Measurements from ENCODE around the gene CDC25C. TPM values are rescaled to one million over a fixed set of nuclear protein-coding genes. Genes with fewer than 3 reads are reported as not detected.
A peak's percentile ranks its signal among the peaks of the same experiment; 100 is the strongest.

Gene CDC25C
- total and polyA plus RNA-seq, 2 of the 4 experiments (the other 2 are of a cell fraction) = 7.3 to 8.2 TPM

- Histone ChIP-seq H3K27ac (ENCODE audit: insufficient read depth, low read length) (no peak overlapping the region), H3K56ac (ENCODE audit: extremely low read depth, insufficient read depth, low read length) (no peak overlapping the region), H3K9me3 (ENCODE audit: control insufficient read depth, insufficient read depth, low read length) (peaks cover 4% of the 10 kb centered on the region), H2BK5ac (ENCODE audit: low read depth, low read length, poor library complexity, severe bottlenecking) (peak overlapping the region; percentile 61), H4K8ac (ENCODE audit: low read depth in 2 of 2, low read length in 2 of 2) (no peak overlapping the region), H2AK9ac (replicated peaks; ENCODE audit: low read depth, low read length, poor library complexity) (no peak overlapping the region), H2AFZ (replicated peaks; ENCODE audit: low read length, poor library complexity) (no peak overlapping the region), H3K23ac (ENCODE audit: low read depth, low read length) (peak overlapping the region; percentile 20; the same call in 1 of the 2 replicates), H3K4me1 (ENCODE audit: control insufficient read depth, insufficient read depth, low read length) (peaks cover 2% of the 10 kb centered on the region; the same call in 1 of the 2 replicates), H4K5ac (ENCODE audit: low read depth, low read length) (no peak overlapping the region), H3K79me1 (ENCODE audit: low read depth in 1 of 2, low read length in 2 of 2) (peaks cover 6 to 34% of the 10 kb centered on the region in 2 experiments; a peak in 3 of 4 replicates), H3K4ac (ENCODE audit: low read depth, low read length) (no peak overlapping the region), H4K20me1 (ENCODE audit: insufficient read depth, low read length) (peaks cover 18% of the 10 kb centered on the region), H3K4me3 (ENCODE audit: insufficient read depth, low read depth, low read length) (no peak overlapping the region), H3K27me3 (ENCODE audit: control insufficient read depth, insufficient read depth, low read length) (no peaks in the 10 kb centered on the region), H4K91ac (ENCODE audit: insufficient read depth, low read depth, low read length) (no peak overlapping the region), H3K18ac (ENCODE audit: low read depth, low read length) (no peak overlapping the region), H3K14ac (replicated peaks; ENCODE audit: low read depth, low read length) (no peak overlapping the region), H2BK20ac (ENCODE audit: low read depth, low read length) (no peak overlapping the region), H3K9ac (ENCODE audit: low read depth, low read length) (no peak overlapping the region), H3K36me3 (ENCODE audit: control insufficient read depth, insufficient read depth, low read length) (peaks cover 38% of the 10 kb centered on the region), H2BK120ac (ENCODE audit: low read depth, low read length) (no peak overlapping the region), H2AK5ac (ENCODE audit: low read depth, low read length) (no peak overlapping the region), H3K9me1 (ENCODE audit: insufficient read depth, low read length) (peaks cover 8% of the 10 kb centered on the region; the same call in 1 of the 2 replicates), H3K4me2 (ENCODE audit: low read depth, low read length) (no peak overlapping the region; the same call in 1 of the 2 replicates), H2BK15ac (ENCODE audit: low read depth, low read length) (no peak overlapping the region)
- CTCF ChIA-PET = no interaction called here
- POLR2A ChIA-PET (ENCODE audit: unreplicated experiment) = interaction anchor here (0.5 to 1.6 kb wide), 2 partner anchors 10 to 532 kb away, joined by 7 to 16 read pairs; no protein-coding TSS in a partner anchor
- ATAC-seq (ENCODE audit: low read depth) = no peak
- in situ Hi-C loops (cut with MboI; ENCODE audit: low sequenced_read_pairs) = no loop called here
- BruUV-seq (replicated peaks) = no TSS peak
- no CpG with 5 or more reads among the region's 1 CpG for WGBS, 2 experiments (ENCODE audit: extremely low coverage in 2 of 2, insufficient read length in 1 of 2)
- intact Hi-C loops (cut with micrococcal nuclease) = no loop called here
- peak; percentile 40 for DNase-seq
- dilution Hi-C loops (cut with HindIII; ENCODE audit: low sequenced_read_pairs, unreplicated experiment) = no loop called here
- TF ChIP-seq RCOR1 (IDR thresholded peaks at IDR 0.05; ENCODE audit: insufficient replicate concordance, low read length) (no peak), FOS (IDR thresholded peaks at IDR 0.05; ENCODE audit: low read depth, low read length) (no peak), RAD21 (IDR thresholded peaks at IDR 0.05; ENCODE audit: low read length) (no peak), NFE2L2 (IDR thresholded peaks at IDR 0.05; ENCODE audit: low read depth, low read length) (no peak), POLR2A (IDR thresholded peaks at IDR 0.05; ENCODE audit: low read depth, low read length) (no peak), BHLHE40 (IDR thresholded peaks at IDR 0.05; ENCODE audit: low read depth, low read length) (no peak), RFX5 (IDR thresholded peaks at IDR 0.05; ENCODE audit: low read depth, low read length) (no peak), MAFK (IDR thresholded peaks at IDR 0.05; ENCODE audit: low read depth, low read length) (no peak), CHD1 (IDR thresholded peaks at IDR 0.05; ENCODE audit: low read depth, low read length) (no peak), MXI1 (IDR thresholded peaks at IDR 0.05; ENCODE audit: borderline replicate concordance, low read depth, low read length) (no peak), MAZ (IDR thresholded peaks at IDR 0.05; ENCODE audit: borderline replicate concordance, low read depth, low read length) (no peak)
- TF ChIP-seq, protein P1, sequence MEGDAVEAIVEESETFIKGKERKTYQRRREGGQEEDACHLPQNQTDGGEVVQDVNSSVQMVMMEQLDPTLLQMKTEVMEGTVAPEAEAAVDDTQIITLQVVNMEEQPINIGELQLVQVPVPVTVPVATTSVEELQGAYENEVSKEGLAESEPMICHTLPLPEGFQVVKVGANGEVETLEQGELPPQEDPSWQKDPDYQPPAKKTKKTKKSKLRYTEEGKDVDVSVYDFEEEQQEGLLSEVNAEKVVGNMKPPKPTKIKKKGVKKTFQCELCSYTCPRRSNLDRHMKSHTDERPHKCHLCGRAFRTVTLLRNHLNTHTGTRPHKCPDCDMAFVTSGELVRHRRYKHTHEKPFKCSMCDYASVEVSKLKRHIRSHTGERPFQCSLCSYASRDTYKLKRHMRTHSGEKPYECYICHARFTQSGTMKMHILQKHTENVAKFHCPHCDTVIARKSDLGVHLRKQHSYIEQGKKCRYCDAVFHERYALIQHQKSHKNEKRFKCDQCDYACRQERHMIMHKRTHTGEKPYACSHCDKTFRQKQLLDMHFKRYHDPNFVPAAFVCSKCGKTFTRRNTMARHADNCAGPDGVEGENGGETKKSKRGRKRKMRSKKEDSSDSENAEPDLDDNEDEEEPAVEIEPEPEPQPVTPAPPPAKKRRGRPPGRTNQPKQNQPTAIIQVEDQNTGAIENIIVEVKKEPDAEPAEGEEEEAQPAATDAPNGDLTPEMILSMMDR (conservative IDR thresholded peaks at IDR 0.05; ENCODE audit: low read depth, low read length) = no peak
- TF ChIP-seq, protein P2, sequence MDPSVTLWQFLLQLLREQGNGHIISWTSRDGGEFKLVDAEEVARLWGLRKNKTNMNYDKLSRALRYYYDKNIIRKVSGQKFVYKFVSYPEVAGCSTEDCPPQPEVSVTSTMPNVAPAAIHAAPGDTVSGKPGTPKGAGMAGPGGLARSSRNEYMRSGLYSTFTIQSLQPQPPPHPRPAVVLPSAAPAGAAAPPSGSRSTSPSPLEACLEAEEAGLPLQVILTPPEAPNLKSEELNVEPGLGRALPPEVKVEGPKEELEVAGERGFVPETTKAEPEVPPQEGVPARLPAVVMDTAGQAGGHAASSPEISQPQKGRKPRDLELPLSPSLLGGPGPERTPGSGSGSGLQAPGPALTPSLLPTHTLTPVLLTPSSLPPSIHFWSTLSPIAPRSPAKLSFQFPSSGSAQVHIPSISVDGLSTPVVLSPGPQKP (IDR thresholded peaks at IDR 0.05; ENCODE audit: borderline replicate concordance, low read depth, low read length) = no peak
Observed at GRCh38 chr5:138349852-138350562, 18.4 kb upstream of the CDC25C start.

Data from IMR-90 (cell line).